Stomach smooth muscle (tissue), 2 donors: ENCODE measurements around the gene MYOM1.
A peak's percentile ranks its signal among the peaks of the same experiment; 100 is the strongest.

Experiments used
- H3K27ac ChIP-seq: one replicate; pipeline ENCODE4 v1.7.0; 2013; ENCODE audit warnings: mild to moderate bottlenecking, low read length, inconsistent platforms
- H3K27me3 ChIP-seq, 2 donors: one replicate each; pipeline ENCODE4 v1.7.0; 2013; ENCODE audit warnings: low read length in 2 of 2; ENCODE audit not compliant: insufficient read depth in 2 of 2, control insufficient read depth in 1 of 2
- H3K36me3 ChIP-seq, 2 donors: one replicate each; pipeline ENCODE4 v1.7.0; 2013; ENCODE audit warnings: low read length in 2 of 2; ENCODE audit not compliant: control insufficient read depth in 2 of 2, insufficient read depth in 2 of 2
- H3K4me1 ChIP-seq: one replicate; pipeline ENCODE4 v1.7.0; 2013; ENCODE audit warnings: low read length; ENCODE audit not compliant: control insufficient read depth, insufficient read depth
- H3K4me3 ChIP-seq, 2 donors: one replicate each; pipeline ENCODE4 v1.7.0; 2013; ENCODE audit warnings: low read length in 2 of 2
- H3K9ac ChIP-seq, 2 donors: one replicate each; pipeline ENCODE4 v1.7.0; 2013; ENCODE audit warnings: low read length in 2 of 2, mild to moderate bottlenecking in 1 of 2
- H3K9me3 ChIP-seq, 2 donors: one replicate each; pipeline ENCODE4 v1.7.0; 2013; ENCODE audit warnings: low read length in 2 of 2; ENCODE audit not compliant: control insufficient read depth in 2 of 2
- donor health status: healthy.
- donor health status: Pancreatic carcinoma.

MYOM1 gene

GRCh38 chr18:3260995-3261372 lies 41.2 kb upstream of the MYOM1 start:
- Histone ChIP-seq H3K4me3 (peak overlapping the region; percentile 90 to 95), H3K27ac (peak overlapping the region; percentile 95), H3K27me3 (no peaks in the 10 kb centered on the region), H3K36me3 (peaks cover 7% of the 10 kb centered on the region in 2 donors), H3K9me3 (no peaks in the 10 kb centered on the region), H3K9ac (peak overlapping the region; percentile 93 to 96), H3K4me1 (peaks cover 15% of the 10 kb centered on the region)

- Histone ChIP-seq H3K27ac (no peak overlapping the region), H3K4me1 (peaks cover 7% of the 10 kb centered on the region), H3K9me3 (no peaks in the 10 kb centered on the region), H3K4me3 (no peak overlapping the region), H3K36me3 (peaks cover 27 to 34% of the 10 kb centered on the region in 2 donors), H3K9ac (no peak overlapping the region), H3K27me3 (no peaks in the 10 kb centered on the region)
Observed at GRCh38 chr18:3257627-3258120, 37.9 kb upstream of the MYOM1 start.

- H3K9me3 ChIP-seq: no peaks in the 10 kb centered on the region
- peaks cover 27 to 34% of the 10 kb centered on the region in 2 donors for H3K36me3 ChIP-seq
- H3K4me3 ChIP-seq: peak overlapping the region; percentile 8 to 20
- no peaks in the 10 kb centered on the region for H3K27me3 ChIP-seq
- peak overlapping the region; percentile 19 for H3K27ac ChIP-seq
- no peak overlapping the region for H3K9ac ChIP-seq
- peaks cover 7% of the 10 kb centered on the region for H3K4me1 ChIP-seq
Observed at GRCh38 chr18:3256693-3257626, 37.2 kb upstream of the MYOM1 start.

GRCh38 chr18:3255611-3256165 lies 35.9 kb upstream of the MYOM1 start:
- H3K4me3 ChIP-seq: no peak overlapping the region
- peaks cover 7% of the 10 kb centered on the region for H3K4me1 ChIP-seq
- no peaks in the 10 kb centered on the region for H3K27me3 ChIP-seq
- H3K36me3 ChIP-seq: peaks cover 27 to 34% of the 10 kb centered on the region in 2 donors
- H3K9me3 ChIP-seq: no peaks in the 10 kb centered on the region
- H3K27ac ChIP-seq: no peak overlapping the region
- H3K9ac ChIP-seq: no peak overlapping the region

DNA sequence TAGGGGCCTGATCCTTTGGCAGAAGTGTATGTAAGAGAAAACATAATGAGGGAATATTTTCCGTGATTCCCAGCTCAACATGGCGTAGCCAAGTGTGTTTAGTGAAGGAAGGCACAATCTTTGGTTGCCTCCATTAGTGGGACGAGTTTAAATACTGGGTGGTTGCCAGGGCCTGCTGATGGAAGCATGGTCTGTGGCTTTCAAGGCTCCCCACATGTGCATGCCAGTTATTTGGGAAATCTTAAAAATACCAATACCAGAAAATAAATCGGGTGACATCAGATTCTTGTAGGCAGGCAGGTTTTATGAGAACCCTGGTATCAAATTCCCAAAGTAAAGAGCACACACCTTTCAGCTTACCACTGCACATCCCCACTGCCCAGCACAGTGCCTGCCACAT lies 35.0 kb upstream of the MYOM1 start:
- Histone ChIP-seq H3K27me3 (no peaks in the 10 kb centered on the region), H3K4me3 (no peak overlapping the region), H3K4me1 (peaks cover 7% of the 10 kb centered on the region), H3K36me3 (peaks cover 27 to 34% of the 10 kb centered on the region in 2 donors), H3K9ac (no peak overlapping the region), H3K27ac (no peak overlapping the region), H3K9me3 (no peaks in the 10 kb centered on the region)

- Histone ChIP-seq H3K36me3 (peaks cover 24 to 27% of the 10 kb centered on the region in 2 donors), H3K4me1 (peaks cover 7% of the 10 kb centered on the region), H3K4me3 (no peak overlapping the region), H3K9me3 (no peaks in the 10 kb centered on the region), H3K9ac (no peak overlapping the region), H3K27me3 (no peaks in the 10 kb centered on the region), H3K27ac (no peak overlapping the region)
Observed at GRCh38 chr18:3252843-3253242, 33.1 kb upstream of the MYOM1 start.

GRCh38 chr18:3251963-3252277 lies 32.2 kb upstream of the MYOM1 start:
- peaks cover 23 to 27% of the 10 kb centered on the region in 2 donors for H3K36me3 ChIP-seq
- H3K4me1 ChIP-seq: peaks cover 4% of the 10 kb centered on the region
- H3K9ac ChIP-seq: no peak overlapping the region
- no peak overlapping the region for H3K4me3 ChIP-seq
- H3K9me3 ChIP-seq: no peaks in the 10 kb centered on the region
- H3K27me3 ChIP-seq: no peaks in the 10 kb centered on the region
- H3K27ac ChIP-seq: no peak overlapping the region

- Histone ChIP-seq H3K36me3 (peaks cover 23 to 27% of the 10 kb centered on the region in 2 donors), H3K9ac (no peak overlapping the region), H3K4me3 (no peak overlapping the region), H3K27me3 (no peaks in the 10 kb centered on the region), H3K9me3 (no peaks in the 10 kb centered on the region), H3K27ac (no peak overlapping the region), H3K4me1 (peaks cover 6% of the 10 kb centered on the region)
Observed at GRCh38 chr18:3251249-3251962, 31.6 kb upstream of the MYOM1 start.

DNA sequence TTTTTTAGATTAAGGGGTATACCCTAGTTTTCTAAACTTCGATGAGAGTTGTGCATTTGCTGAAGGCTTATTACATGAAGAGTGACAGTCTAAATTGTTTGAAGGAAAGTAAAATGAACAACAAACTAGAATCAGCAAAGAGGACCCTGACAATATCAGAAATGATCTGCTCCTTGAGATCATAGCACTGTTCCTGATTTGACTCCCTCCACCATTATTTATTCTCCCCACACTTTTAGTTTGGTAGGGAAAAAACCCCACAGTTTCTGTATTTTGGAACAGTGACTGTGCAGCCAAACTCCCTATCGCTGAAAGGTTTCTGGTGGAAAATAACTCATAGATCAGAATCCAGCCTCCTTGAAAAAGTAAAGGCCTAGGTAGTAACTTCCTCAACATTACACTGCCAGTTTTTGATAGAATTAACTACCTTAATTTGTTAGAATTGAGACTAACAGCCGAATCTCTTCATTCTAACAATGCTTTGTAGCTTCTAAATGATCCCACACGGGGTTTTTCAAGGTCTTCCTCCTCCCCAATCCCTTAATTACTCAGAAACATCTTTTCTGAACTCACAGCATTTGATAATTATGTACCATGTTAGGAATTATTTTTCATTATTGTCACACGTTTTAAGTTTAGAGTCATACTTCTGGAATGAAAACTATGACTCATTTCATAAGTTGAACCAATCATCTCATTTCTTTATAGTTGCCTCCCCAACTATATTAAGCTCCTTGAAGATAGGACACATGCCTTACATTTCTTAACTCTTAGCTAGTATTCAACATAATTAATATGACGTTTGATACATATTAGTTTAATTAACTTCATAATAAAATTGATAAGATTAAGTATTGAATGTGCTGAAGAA lies 30.7 kb upstream of the MYOM1 start:
- Histone ChIP-seq H3K9ac (no peak overlapping the region), H3K4me1 (peaks cover 10% of the 10 kb centered on the region), H3K27me3 (no peaks in the 10 kb centered on the region), H3K27ac (no peak overlapping the region), H3K4me3 (no peak overlapping the region), H3K36me3 (peaks cover 15 to 24% of the 10 kb centered on the region in 2 donors), H3K9me3 (no peaks in the 10 kb centered on the region)
